Endothelial cell of umbilical vein (primary cell): Measurements from ENCODE around the gene SOX15.

Experiments
- EZH2 ChIP-seq: IDR thresholded peaks from 2 replicates; pipeline ENCODE4 v1.6.1; 2012; ENCODE audit warnings: borderline replicate concordance, low read depth, mild to moderate bottlenecking, moderate library complexity, low read length, inconsistent platforms; ENCODE audit not compliant: severe bottlenecking
- FOS ChIP-seq: IDR thresholded peaks from 2 replicates; pipeline ENCODE4 v1.6.1; 2011; ENCODE audit warnings: mild to moderate bottlenecking, low read length, moderate library complexity, borderline replicate concordance; ENCODE audit not compliant: insufficient read depth
- JUN ChIP-seq: IDR thresholded peaks from 2 replicates; pipeline ENCODE4 v1.6.1; 2011; ENCODE audit warnings: borderline replicate concordance, low read depth; ENCODE audit not compliant: insufficient read length, insufficient read depth
- MYC ChIP-seq: IDR thresholded peaks from one replicate; pipeline ENCODE4 v1.6.1; 2011; ENCODE audit warnings: mild to moderate bottlenecking, low read depth, low read length
- POLR2A ChIP-seq: IDR thresholded peaks from 2 replicates; pipeline ENCODE4 v1.6.1; 2012; ENCODE audit warnings: low read depth, mild to moderate bottlenecking, control low read depth, low read length
- POLR2AphosphoS5 ChIP-seq: IDR thresholded peaks from 2 replicates; pipeline ENCODE4 v1.6.1; 2012; ENCODE audit warnings: low read depth, mild to moderate bottlenecking, control low read depth, low read length, moderate library complexity; ENCODE audit not compliant: insufficient read depth
- TF ChIP-seq, protein P1 (sequence below), 2 donors: IDR thresholded peaks; 1 replicate in 1 of 2; 2 replicates in 1 of 2; pipeline ENCODE4 v1.5.1; 2011; ENCODE audit warnings: low read length in 2 of 2, mild to moderate bottlenecking in 2 of 2, moderate library complexity in 2 of 2, control low read depth in 1 of 2, inconsistent platforms in 1 of 2, low read depth in 1 of 2; ENCODE audit not compliant: insufficient read depth in 1 of 2; ENCODE audit errors: extremely low read depth in 1 of 2
- TF ChIP-seq, protein P2 (sequence below): IDR thresholded peaks from 2 replicates; pipeline ENCODE4 v1.6.1; 2011; ENCODE audit not compliant: insufficient read depth, insufficient read length

- TF ChIP-seq, protein P1, sequence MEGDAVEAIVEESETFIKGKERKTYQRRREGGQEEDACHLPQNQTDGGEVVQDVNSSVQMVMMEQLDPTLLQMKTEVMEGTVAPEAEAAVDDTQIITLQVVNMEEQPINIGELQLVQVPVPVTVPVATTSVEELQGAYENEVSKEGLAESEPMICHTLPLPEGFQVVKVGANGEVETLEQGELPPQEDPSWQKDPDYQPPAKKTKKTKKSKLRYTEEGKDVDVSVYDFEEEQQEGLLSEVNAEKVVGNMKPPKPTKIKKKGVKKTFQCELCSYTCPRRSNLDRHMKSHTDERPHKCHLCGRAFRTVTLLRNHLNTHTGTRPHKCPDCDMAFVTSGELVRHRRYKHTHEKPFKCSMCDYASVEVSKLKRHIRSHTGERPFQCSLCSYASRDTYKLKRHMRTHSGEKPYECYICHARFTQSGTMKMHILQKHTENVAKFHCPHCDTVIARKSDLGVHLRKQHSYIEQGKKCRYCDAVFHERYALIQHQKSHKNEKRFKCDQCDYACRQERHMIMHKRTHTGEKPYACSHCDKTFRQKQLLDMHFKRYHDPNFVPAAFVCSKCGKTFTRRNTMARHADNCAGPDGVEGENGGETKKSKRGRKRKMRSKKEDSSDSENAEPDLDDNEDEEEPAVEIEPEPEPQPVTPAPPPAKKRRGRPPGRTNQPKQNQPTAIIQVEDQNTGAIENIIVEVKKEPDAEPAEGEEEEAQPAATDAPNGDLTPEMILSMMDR (IDR thresholded peaks at IDR 0.05; ENCODE audit: extremely low read depth in 1 of 2, insufficient read depth in 1 of 2, low read depth in 1 of 2, low read length in 2 of 2): no peak
- TF ChIP-seq EZH2 (no peak), POLR2A (no peak), MYC (no peak), POLR2AphosphoS5 (no peak), JUN (no peak), FOS (no peak)
- TF ChIP-seq, protein P2, sequence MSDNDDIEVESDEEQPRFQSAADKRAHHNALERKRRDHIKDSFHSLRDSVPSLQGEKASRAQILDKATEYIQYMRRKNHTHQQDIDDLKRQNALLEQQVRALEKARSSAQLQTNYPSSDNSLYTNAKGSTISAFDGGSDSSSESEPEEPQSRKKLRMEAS: no peak
Measured at GRCh38 chr17:7636163-7636562, 46.3 kb upstream of the SOX15 start.
